HG02610 (cell line): ENCODE data around the gene SGK1.
"Not testable (repeated sequence)": the region's sequence is repeated elsewhere in the genome, so short reads cannot be mapped to it uniquely, and the experiment has no call there.

Source experiments
- ATAC-seq: cut with Tn5 transposase; IDR thresholded peaks from one replicate; pipeline ENCODE4 v1.9.1; 2021; ENCODE audit warnings: mild to moderate bottlenecking, moderate library complexity; ENCODE audit not compliant: unreplicated experiment

SGK1 gene

DNA sequence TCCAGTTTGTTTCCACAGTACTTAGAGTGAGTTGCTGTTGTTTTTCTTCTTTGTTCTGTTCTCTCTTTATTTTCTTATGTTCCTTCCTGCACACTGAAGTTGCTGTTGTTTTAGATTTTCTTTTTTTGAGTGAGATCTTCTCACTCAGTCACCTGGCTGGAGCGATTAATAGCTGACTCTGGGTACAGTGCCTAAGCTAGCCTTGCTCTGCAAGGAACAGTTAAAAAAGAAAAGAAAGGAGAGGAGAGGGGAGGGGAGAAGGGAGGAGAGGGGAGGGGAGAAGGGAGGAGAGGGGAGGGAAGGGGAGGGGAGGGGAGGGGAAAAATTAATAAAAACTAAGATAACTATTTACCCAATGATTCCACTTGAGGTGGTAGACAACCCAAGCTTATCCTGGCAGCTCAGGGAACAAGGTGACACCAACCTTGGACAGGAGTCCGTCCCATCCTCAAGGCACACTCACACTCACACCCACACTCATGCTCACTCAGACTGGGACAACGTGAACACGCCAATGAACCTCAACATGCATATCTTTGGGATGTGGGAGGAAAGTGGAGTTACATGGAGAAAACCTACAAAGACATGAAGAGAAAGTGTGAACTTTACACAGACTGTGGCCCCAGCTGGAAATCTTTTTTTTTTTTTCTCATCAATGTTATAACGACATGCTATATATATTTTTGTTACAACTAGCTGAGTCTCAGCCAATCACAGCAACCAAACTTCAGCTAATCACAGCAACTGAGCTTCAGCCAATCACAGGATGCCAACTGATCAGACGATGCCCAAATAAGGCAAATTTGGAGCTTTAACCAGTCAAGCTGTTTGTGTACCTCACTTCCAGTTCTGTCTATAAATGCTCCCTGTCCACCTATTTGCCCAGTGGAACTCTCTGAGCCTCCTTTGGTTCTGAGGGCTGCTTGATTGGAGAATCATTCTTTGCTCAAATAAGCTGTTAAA lies 124.1 kb downstream of the SGK1 start:
- no peak for ATAC-seq

DNA sequence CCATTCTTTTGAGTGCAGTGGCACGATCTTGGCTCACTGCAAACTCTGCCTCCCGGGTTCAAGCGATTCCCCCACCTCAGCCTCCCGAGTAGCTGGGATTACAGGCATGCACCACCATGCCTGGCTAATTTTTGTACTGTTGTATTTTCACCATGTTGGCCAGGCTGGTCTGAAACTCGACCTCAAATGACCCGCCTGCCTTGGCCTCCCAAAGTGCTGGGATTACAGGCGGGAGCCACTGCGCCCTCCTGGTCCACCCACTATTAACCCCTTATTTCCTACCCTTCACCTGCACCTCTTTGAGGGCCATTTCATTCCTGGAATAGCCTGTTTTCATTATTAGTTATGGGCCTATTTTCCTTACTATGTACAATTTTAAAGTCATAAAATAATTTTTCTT lies 125.3 kb downstream of the SGK1 start:
- ATAC-seq: not testable (repeated sequence)

DNA sequence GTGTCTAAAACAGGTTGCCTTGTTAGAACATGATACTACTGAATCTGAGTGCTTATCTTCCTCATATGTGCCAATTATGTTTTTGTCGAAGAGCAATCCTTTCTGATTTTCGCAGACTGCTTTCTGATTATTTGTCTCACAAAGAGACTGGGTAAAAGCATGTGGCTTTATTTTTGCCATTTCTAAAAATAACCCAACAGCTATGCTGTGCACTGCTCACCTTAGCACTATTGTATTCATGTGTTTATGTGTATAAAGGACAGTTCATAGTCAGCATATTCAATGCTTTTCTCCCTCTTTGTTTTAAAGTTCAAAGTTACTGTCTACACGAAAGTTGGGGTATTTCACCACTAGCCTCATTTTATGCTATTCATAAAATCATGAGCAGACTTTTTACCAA lies 127.0 kb downstream of the SGK1 start:
- ATAC-seq: no peak

DNA sequence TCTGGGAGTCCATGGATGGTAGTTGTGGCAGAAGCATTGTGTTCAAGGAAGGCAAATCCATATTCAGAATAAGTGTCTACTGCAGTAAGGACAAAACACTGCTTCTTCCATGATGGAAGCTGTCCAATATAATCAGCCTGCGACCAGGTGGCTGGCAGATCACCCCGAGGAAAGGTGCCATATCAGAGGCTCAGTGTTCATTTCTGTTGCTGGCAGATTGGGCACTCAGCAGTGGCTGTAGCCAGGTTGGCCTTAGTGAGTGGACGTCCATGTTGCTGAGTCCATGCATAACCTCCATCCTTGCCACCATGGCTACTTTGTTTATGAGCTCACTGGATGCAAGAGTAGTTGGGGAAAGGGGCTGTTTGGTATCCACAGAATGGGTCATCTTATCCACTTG lies 130.2 kb downstream of the SGK1 start:
- ATAC-seq: no peak

DNA sequence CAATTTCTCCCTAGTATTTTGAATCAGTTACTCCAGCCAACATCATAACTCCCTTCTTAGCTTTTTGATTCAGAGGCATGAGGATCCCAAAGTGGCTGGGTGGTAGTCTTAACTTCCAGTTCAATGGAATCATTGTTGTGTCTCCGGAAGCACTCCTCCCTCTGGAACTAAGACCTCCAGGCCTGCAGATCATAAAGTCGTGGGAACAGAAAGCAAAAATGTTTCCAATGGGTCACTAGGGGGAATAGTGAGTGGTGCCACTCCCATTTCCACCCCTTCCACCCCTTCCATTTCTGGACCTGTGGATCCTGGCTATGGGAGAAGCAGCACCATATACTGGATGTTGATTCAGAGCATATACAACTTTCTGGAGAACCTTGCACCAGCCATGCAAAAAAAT lies 130.8 kb downstream of the SGK1 start:
- no peak for ATAC-seq

DNA sequence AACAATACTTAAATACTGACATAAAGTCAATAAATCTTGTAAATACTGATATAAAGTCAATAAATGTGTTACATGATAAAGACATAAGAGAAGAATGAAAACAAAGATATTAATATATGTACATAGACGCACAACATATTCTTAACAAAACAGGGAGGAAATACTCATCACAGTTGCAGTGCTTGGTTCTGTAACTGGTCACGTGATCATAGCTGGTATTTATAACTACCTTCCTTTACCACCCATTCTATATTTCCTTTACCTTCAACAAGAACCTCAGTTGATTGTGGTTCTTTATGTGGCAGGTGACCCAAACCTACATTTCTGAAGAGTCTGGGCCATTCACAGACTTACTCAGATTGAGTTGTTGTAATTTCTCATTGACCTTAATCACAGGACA lies 131.6 kb downstream of the SGK1 start:
- ATAC-seq: no peak

DNA sequence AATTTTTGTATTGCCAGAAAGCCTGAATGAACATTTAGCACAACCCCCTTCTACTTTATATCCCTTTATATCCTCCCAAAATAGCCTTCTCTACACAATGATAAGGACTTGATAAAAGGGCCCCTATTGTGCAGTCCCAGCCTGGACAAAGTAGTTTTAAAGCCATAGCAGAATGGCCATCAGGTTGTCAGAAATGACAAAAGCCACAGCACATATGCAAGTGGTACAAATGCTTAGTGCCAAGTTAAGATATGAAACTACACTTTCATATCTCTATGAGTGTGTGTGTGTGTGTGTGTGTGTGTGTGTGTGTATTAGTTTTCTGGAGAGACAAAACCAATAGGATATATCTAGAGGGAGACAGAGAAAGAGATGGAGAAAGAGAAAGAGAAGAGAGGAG lies 132.6 kb downstream of the SGK1 start:
- no peak for ATAC-seq

DNA sequence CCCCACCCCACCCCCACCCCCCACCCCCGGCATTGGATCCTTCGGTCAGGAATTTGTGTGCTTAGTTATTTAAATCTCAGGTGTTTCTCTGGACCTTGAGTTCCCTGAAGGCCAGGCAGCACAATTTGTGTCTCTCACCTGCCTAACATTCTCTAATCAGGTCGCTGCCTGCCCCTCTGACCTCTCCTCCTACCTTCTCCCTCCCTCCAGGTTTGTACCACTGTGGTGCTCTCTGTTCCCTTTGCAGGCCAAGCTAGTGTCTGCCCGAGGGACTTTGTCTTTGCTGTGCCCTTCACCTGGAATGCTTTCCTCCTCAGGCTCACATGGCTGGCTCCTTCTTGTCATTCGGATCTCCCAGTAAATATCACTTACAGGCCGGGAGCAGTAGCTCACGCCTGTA lies 134.1 kb downstream of the SGK1 start:
- ATAC-seq: no peak

DNA sequence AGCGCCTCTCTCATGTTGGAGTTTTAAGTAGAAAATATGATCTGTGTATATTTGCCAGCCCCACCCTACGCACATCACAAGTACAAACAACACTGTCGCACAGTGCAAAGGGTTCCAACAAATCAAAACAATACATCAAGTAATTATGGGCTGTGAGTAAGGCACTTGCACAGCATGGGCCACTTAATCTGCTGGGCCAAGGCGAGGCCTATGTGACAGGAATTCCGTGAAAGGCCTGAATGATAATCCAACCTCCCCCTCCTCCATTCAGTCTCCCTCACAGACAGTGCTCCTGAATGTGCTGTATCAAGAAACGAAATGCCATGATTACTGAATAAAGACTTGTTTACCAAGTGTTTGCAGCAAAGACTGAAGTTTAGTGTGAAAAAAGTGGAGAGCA lies 135.4 kb downstream of the SGK1 start:
- ATAC-seq: no peak

DNA sequence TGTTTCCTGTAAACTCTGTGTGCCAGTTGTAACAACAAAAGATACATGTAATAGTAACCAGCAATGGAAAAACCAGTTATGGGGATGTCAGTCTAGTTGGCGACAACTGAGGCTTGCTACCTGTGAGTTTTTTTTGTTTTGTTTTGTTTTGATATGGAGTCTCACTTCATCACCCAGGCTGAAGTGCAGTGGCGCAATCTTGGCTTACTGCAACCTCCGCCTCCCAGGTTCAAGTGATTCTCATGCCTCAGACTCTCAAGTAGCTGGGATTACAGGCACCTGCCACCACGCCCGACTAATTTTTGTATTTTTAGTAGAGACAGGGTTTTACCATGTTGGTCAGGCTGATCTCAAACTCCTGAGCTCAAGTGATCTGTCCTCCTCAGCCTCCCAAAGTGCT lies 136.2 kb downstream of the SGK1 start:
- not testable (repeated sequence) for ATAC-seq

DNA sequence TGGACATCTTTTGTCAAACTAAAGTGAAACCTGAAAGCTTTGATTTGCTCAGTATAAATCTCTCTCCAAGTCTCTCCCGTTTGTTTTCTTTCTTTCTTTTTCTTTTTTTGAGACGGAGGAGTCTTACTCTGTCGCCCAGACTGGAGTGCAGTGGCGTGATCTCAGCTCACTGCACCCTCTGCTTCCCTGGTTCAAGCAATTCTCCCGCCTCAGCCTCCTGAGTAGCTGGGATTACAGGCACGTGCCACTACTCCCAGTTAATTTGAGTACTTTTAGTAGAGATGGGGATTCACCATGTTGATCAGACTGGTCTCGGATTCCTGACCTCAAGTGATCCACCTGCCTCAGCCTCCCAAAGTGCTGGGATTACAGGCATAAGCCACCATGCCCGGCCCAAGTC lies 136.7 kb downstream of the SGK1 start:
- ATAC-seq: not testable (repeated sequence)

DNA sequence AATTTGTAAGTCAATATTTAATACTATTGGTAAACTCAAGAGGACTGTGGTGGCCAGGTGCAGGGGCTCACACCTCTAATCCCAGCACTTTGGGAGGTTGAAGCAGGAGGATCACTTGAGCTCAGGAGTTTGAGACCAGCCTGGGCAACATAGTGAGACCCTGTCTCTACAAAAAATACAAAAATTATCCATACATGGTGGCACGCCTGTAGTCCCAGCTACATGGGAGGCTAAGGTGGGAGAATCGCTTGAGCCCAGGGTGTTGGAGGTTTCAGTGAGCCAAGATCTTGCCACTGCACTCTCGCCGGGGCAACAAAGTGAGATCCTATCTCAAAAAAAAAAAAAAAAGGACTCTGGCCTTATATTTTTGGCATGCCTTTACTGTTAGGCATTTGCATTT lies 137.4 kb downstream of the SGK1 start:
- ATAC-seq: not testable (repeated sequence)

DNA sequence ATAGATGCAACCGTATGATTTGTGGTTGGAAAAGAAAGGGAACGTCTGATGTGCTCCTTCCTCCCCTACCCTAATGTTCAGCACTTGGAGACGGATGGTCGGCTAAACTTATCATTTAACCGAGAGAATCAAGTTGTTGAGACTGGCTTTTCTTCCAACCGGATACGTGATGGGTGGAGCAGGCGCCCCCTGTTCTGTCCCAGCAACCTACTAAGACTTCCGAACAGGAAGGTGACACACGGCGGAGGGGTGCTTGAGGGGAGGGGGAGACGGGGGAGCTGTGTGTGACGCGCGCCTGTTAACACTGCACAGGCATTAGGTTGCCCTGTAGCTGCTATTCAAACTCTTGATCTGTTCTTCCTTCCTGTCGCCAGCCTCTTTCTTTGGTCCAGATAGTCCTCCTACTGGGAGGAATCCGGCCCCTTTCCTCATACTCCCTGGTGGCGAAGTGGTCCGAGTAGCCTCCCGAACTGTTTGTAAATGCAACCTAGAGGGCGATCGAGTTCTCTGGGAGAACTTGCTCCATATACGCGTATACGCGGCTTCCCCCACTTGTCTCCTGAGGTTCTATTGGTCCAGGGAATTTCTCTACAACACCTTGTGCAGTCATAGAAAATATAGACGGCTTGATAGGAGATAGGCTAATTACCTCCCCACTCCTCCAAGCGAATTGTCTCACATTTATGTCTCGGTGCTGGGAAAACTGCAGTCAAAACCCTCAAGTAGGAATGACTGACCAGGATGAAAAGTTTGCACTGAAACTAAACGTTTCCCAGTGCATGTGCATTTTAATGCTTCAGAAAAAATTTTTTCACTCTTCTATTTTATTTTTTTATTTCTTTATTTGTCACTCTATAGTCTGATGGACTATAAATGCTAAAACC lies 139.5 kb downstream of the SGK1 start:
- no peak for ATAC-seq

DNA sequence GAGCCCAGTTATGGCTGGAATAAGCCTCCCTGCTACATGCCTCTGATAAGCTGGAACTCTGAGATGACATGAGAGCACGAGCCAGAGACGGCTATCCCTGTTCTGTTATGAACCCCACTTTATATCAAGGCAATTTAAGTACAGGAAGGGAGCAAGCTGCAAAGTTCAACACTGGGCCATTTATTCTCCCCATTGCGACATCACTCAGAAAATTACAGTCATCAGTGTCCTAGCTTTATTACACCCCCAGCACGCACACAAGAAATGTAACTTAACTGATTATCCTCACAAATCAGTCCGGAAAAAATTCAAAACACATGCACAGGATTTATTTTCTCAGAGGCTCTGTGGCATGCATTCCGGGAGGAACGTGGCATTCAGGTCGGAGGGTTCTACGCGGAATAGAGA lies 140.2 kb downstream of the SGK1 start:
- no peak for ATAC-seq

DNA sequence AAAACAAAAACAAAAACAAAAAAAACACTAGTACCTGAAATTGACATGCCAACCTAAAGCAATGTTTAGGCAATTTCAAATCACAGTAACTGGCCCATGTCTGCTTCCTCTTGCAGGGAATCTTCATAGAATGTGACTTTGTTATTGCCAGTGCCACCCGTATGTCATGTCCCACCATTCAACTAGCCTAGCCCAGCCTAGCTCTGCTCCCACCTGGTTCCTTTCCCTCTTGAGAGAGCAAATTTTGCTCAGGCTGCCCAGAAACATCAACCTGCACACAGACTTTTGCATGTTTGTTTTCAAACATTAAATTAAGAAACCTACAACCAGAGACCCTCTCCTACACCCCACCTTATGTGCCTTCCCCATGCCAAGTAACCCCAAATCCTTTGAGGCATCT lies 140.7 kb downstream of the SGK1 start:
- ATAC-seq: no peak

DNA sequence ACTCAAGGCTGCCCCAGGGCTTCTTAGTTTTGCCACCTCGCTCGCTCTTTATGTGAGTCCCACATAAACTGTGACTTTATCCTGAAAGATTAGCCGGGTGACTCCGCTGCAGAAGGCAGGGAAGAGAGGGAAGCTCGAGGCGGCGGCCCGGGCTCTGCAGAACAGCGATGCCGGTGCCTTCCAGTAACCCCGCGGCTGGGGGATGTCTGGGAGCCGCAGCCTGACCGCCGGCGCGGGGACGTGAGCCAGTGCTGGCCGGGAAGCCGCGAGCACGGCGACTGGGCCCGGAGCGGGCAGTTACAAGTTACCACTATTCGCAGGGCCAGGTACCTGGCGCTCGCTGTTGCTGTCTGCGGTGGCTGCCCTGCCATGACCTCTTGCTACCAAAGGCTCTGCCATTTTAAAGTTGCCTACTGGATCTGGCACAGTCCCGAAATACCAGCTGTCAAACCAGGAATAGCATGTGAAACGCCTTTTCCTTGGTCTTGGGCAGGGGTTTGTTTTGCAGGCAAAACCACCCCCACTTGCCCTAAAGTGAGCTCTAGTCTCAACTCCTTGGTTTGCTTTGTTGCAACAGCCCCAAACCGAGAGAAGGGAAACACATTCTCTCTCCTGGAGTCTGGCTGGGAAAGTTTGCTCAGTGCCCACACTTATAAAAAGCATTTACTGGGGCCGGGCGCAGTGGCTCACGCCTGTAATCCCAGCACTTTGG lies 141.5 kb downstream of the SGK1 start:
- no peak for ATAC-seq

DNA sequence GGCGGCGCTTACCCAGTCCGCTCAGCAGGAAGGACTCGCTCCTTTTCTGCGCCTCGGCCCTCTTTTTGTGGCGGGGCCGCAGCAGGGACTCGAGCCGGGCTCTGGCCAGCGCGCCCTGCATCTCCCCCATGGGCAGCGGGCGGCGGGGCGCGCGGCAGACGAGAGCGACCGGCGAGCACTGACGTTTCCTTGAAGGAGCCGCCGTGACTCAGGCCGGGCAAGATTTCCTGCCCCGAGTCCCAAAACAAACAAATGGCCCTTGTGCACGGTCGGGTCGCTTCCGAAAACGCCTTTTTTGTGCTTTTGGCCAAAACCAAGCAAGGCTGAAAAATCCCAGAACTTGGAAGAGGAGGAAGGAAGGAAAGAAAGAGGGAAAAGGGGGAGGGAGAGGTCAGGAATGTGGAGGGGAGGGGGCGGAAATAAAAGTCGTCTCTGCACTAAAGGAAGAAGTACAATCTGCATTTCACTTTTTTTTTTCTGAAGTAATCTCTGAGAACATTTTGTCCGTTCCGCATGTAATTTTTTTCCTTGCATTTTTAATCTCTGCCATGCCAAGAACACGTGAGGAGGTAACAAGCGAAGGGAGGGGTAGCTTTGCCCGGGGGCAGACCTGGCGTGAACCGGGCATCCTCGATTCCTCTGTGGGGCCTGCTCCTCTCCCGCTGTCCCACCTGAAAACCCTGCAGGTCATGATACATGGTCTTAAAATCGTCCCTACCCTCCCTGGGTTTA lies 142.2 kb downstream of the SGK1 start:
- ATAC-seq: peak; percentile 11

DNA sequence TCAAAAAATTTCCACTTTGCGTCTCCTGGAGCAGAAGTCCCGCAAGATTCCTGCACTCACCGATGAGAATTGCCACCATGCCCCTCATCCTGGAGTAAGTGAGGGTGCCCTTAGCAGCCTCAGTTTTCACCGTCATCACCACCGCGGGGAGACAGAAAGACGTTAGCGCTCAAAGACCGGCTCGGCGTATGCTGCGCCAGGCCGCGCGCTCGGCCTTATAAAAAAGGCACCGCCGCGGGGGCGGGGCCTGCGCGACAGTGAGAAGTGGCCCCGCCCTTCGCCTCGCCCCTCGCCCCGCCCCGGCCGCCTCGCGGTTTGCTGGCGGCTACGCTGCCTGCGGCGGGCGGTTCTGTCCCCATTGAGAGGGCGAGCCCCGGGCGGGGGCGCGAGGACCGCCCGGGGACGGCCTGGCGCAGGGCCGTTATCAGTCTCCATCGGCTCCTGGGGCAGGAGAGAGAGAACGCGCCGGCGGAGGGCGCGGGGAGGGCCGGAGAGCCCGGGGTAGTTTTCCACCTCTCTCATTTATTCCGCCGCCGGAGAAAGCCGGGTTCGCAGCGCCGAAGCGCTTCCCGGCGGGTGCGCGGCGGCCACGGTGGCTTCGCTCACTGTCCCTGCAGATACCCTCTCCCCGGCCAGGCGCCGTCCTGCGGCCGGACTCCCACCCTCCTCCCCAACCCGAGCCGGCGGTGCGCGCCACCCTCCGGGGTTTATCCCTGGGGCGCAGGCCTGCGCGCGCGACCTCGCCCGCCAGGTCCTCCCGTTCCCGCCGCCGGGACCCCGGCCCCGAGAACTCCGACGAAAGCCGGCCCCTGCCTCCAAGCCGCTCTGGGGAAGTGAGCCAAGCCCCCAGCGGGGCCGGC lies 143.0 kb downstream of the SGK1 start:
- peak; percentile 90 for ATAC-seq

DNA sequence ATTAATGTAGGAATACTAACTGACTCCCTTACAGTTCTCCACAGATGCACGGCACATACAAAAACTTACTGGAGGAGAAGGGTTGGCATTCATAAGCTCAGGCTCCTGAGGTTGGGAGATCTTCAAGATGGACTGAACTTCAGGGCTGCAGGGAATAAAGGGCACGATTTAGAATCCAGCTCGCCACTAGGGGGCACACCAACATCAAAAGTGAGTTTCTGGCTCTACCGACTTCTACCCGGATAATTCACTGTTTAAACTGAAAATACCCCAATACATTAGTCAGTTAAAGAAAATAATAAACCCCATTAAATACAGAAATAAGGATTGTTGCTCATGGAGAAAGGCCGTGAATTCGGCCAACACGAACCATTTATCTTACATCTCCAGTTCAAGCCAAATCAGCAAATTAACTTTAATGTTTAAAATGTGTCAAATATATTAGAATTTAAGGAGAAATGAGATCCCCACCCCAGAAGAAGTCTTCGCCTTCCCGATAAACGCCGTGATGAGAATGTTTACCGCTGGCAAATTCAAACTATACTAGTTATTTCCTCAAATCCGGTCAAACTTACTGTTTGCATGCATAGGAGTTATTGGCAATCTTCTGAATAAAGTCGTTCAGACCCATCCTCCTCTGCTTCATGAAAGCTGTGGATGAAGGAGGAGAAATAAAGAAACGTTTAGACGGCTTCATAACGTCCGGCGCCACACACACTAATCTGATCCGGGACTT lies 143.8 kb downstream of the SGK1 start:
- peak; percentile 4 for ATAC-seq
